H1 (cell line): ENCODE measurements around the gene TPRX1.
A peak's percentile ranks its signal among the peaks of the same experiment; 100 is the strongest.

ENCODE experiments used
- CREB1 ChIP-seq: IDR thresholded peaks from 2 replicates; pipeline ENCODE4 v1.6.1; 2012; ENCODE audit warnings: inconsistent platforms
- CTCF ChIP-seq, 3 experiments: IDR thresholded peaks; 1 replicate in 2 of 3; 2 replicates in 1 of 3; pipeline versions ENCODE4 v1.5.1 to v1.6.1; 2011; ENCODE audit warnings: low read length in 3 of 3, mild to moderate bottlenecking in 3 of 3, inconsistent platforms in 2 of 3, low read depth in 1 of 3, moderate library complexity in 1 of 3; ENCODE audit not compliant: insufficient read depth in 1 of 3; ENCODE audit errors: control extremely low read depth in 1 of 3
- EZH2 ChIP-seq: fragments of 200-600 bp; sonication (generic); IDR thresholded peaks from 2 replicates; pipeline ENCODE4 v1.7.1; 2012; ENCODE audit warnings: low read depth, mild to moderate bottlenecking, moderate library complexity, low read length, inconsistent platforms; ENCODE audit not compliant: severe bottlenecking
- JUND ChIP-seq: IDR thresholded peaks from 2 replicates; pipeline ENCODE4 v1.6.1; 2011; ENCODE audit warnings: mild to moderate bottlenecking, improper control_type of control experiment, low read length
- KDM5A ChIP-seq: fragments of 200-600 bp; IDR thresholded peaks from 2 replicates; pipeline ENCODE4 v1.7.1; 2012; ENCODE audit warnings: mild to moderate bottlenecking, low read length, inconsistent platforms, mixed read lengths
- MAFK ChIP-seq: IDR thresholded peaks from 2 replicates; pipeline ENCODE4 v1.6.1; 2012; ENCODE audit warnings: low read depth, mild to moderate bottlenecking, improper control_type of control experiment, low read length
- POLR2A ChIP-seq, 2 experiments: IDR thresholded peaks; 1 replicate in 1 of 2; 2 replicates in 1 of 2; pipeline ENCODE4 v1.6.1; 2011; ENCODE audit warnings: low read depth in 2 of 2, low read length in 2 of 2, mild to moderate bottlenecking in 2 of 2; ENCODE audit errors: control extremely low read depth in 1 of 2
- SIN3A ChIP-seq, 2 experiments: IDR thresholded peaks in 1 of 2; conservative IDR thresholded peaks in 1 of 2; 2 replicates each; pipeline ENCODE4 v1.6.1; 2011 to 2012; ENCODE audit warnings: low read length in 2 of 2, improper control_type of control experiment in 1 of 2, low read depth in 1 of 2, mild to moderate bottlenecking in 1 of 2
- SP1 ChIP-seq: IDR thresholded peaks from 2 replicates; pipeline ENCODE4 v1.6.1; 2011; ENCODE audit warnings: low read depth, low read length
- SP2 ChIP-seq: IDR thresholded peaks from 2 replicates; pipeline ENCODE4 v1.6.1; 2012; ENCODE audit warnings: mild to moderate bottlenecking, low read length, inconsistent platforms
- TAF1 ChIP-seq: IDR thresholded peaks from 2 replicates; pipeline ENCODE4 v1.6.1; 2011; ENCODE audit warnings: mild to moderate bottlenecking, low read depth, low read length

GRCh38 chr19:47756953-47757608, 47.3 kb downstream of the TPRX1 start:
- TF ChIP-seq CTCF (IDR thresholded peaks at IDR 0.05; ENCODE audit: control extremely low read depth in 1 of 3, insufficient read depth in 1 of 3, low read depth in 1 of 3, low read length in 3 of 3) (no peak), POLR2A (IDR thresholded peaks at IDR 0.05; ENCODE audit: control extremely low read depth in 1 of 2, low read depth in 2 of 2, low read length in 2 of 2) (peak in 1 of 2 experiments; percentile 37; a peak in 2 of 3 replicates), TAF1 (no peak), KDM5A (no peak), JUND (no peak), SP1 (no peak), SIN3A (conservative IDR thresholded peaks at IDR 0.05 in 1 of 2, IDR thresholded peaks at IDR 0.05 in 1 of 2; ENCODE audit: low read depth in 1 of 2, low read length in 2 of 2) (no peak), EZH2 (no peak), MAFK (no peak), SP2 (no peak), CREB1 (no peak)
